WTC11 (cell line): Measurements from ENCODE around the gene BRCC3. TPM values are rescaled to one million over a fixed set of nuclear protein-coding genes. Genes with fewer than 3 reads are reported as not detected.
"Not testable (repeated sequence)": the region's sequence is repeated elsewhere in the genome, so short reads cannot be mapped to it uniquely, and the experiment has no call there.

ENCODE experiments used
- ATAC-seq: fragments of 200-7000 bp; cut with Tn5 transposase; 2 replicates; pipeline ENCODE4 v1.10.0; 2021; ENCODE audit warnings: mild to moderate bottlenecking, moderate library complexity
- CTCF ChIA-PET: fragments of 300-600 bp; sonication (Branson Sonifier 250); formaldehyde crosslinking; loops from one replicate; lab custom pipeline; 2021; ENCODE audit warnings: antibody characterized with exemption; lab: Charles Lee
- POLR2A ChIA-PET: fragments of 350-600 bp; sonication (Branson Sonifier 250); formaldehyde crosslinking; loops from one replicate; lab custom pipeline; 2021; ENCODE audit warnings: antibody characterized with exemption; lab: Charles Lee
- DNase-seq: peaks from one replicate; pipeline ENCODE4 v3.0.0; 2021; ENCODE audit warnings: low spot score
- H3K27ac Mint-ChIP-seq: 2 replicates; pipeline ENCODE4 v1.8.0; 2021; ENCODE audit warnings: mixed read lengths
- H3K27me3 Mint-ChIP-seq: 2 replicates; pipeline ENCODE4 v1.8.0; 2021; ENCODE audit warnings: low read depth, mild to moderate bottlenecking, moderate library complexity, mixed read lengths
- H3K36me3 Mint-ChIP-seq: 2 replicates; pipeline ENCODE4 v1.8.0; 2021; ENCODE audit warnings: mixed read lengths
- H3K4me1 Mint-ChIP-seq: 2 replicates; pipeline ENCODE4 v1.8.0; 2022; ENCODE audit warnings: mixed read lengths
- H3K4me3 Mint-ChIP-seq: 2 replicates; pipeline ENCODE4 v1.8.0; 2021; ENCODE audit warnings: mild to moderate bottlenecking, moderate library complexity, mixed read lengths
- H3K9me3 Mint-ChIP-seq: 2 replicates; pipeline ENCODE4 v1.8.0; 2021; ENCODE audit warnings: mixed read lengths
- ARID4B ChIP-seq: sonication (generic); formaldehyde crosslinking; IDR thresholded peaks from 2 replicates; pipeline ENCODE4 v1.8.0; 2023; ENCODE audit warnings: missing genetic modification reagents, mild to moderate bottlenecking, borderline replicate concordance
- ATF3 ChIP-seq: sonication (generic); formaldehyde crosslinking; conservative IDR thresholded peaks from 2 replicates; pipeline ENCODE4 v1.8.1; 2022; ENCODE audit warnings: mild to moderate bottlenecking, missing genetic modification reagents
- EMX1 ChIP-seq: fragments of 250-450 bp; sonication (Bioruptor Pico); IDR thresholded peaks from 2 replicates; pipeline ENCODE4 v1.8.0; 2021; ENCODE audit warnings: mild to moderate bottlenecking
- FOXP4 ChIP-seq: sonication (generic); formaldehyde crosslinking; IDR thresholded peaks from 2 replicates; pipeline ENCODE4 v1.8.0; 2022; ENCODE audit warnings: mild to moderate bottlenecking, missing genetic modification reagents
- GTF2I ChIP-seq: fragments of 250-450 bp; sonication (Bioruptor Pico); conservative IDR thresholded peaks from 2 replicates; pipeline ENCODE4 v1.4.0; 2021; ENCODE audit warnings: mild to moderate bottlenecking
- JUN ChIP-seq: sonication (generic); formaldehyde crosslinking; IDR thresholded peaks from 2 replicates; pipeline ENCODE4 v1.8.0; 2023; ENCODE audit warnings: mild to moderate bottlenecking, missing genetic modification reagents
- MAX ChIP-seq: sonication (generic); formaldehyde crosslinking; IDR thresholded peaks from 2 replicates; pipeline ENCODE4 v1.8.0; 2022; ENCODE audit warnings: mild to moderate bottlenecking, missing genetic modification reagents
- NFATC4 ChIP-seq: fragments of 250-450 bp; sonication (Bioruptor Pico); IDR thresholded peaks from 2 replicates; pipeline ENCODE4 v1.9.0; 2021; ENCODE audit warnings: mild to moderate bottlenecking
- NFYB ChIP-seq: sonication (generic); formaldehyde crosslinking; conservative IDR thresholded peaks from 2 replicates; pipeline ENCODE4 v1.8.0; 2022; ENCODE audit warnings: low read depth, missing genetic modification reagents
- NR3C1 ChIP-seq: sonication (generic); formaldehyde crosslinking; conservative IDR thresholded peaks from 2 replicates; pipeline ENCODE4 v1.8.1; 2023; ENCODE audit warnings: low read depth, mild to moderate bottlenecking, missing genetic modification reagents
- TEAD1 ChIP-seq: sonication (generic); formaldehyde crosslinking; IDR thresholded peaks from 2 replicates; pipeline ENCODE4 v1.8.0; 2022; ENCODE audit warnings: mild to moderate bottlenecking, missing genetic modification reagents
- ZNF121 ChIP-seq: sonication (generic); formaldehyde crosslinking; IDR thresholded peaks from 2 replicates; pipeline ENCODE4 v1.8.0; 2023; ENCODE audit warnings: missing genetic modification reagents
- total RNA-seq: library from RNA; stranded (reverse); gene quantifications from 3 replicates; pipeline ENCODE4 v1.2.3, GENCODE V29; 2021
- TF ChIP-seq, protein P1 (sequence below): sonication (generic); formaldehyde crosslinking; IDR thresholded peaks from 2 replicates; pipeline ENCODE4 v1.8.0; 2022; ENCODE audit warnings: mild to moderate bottlenecking, missing genetic modification reagents
- TF ChIP-seq, protein P2 (sequence below): sonication (generic); formaldehyde crosslinking; IDR thresholded peaks from 2 replicates; pipeline ENCODE4 v1.8.1; 2023; ENCODE audit warnings: mild to moderate bottlenecking, moderate library complexity, missing genetic modification reagents
- TF ChIP-seq, protein P3 (sequence below): fragments of 250-450 bp; sonication (Bioruptor Pico); IDR thresholded peaks from 2 replicates; pipeline ENCODE4 v1.9.0; 2021; ENCODE audit warnings: mild to moderate bottlenecking

The BRCC3 gene
- total RNA-seq, 1 experiment from 2014 or later = 19.6 TPM

- ChIA-PET CTCF (no interaction called here), POLR2A (no interaction called here)
- Mint-ChIP-seq H3K9me3 (0 out of 2 replicates have a peak, but pooled peaks cover under 1% of the 10 kb centered on the region), H3K4me3 (no peak overlapping the region), H3K27ac (no peak overlapping the region), H3K4me1 (peaks cover 2% of the 10 kb centered on the region; the same call in 1 of the 2 replicates), H3K36me3 (no peaks in the 10 kb centered on the region), H3K27me3 (no peaks in the 10 kb centered on the region)
- no peak for ATAC-seq
- no peak for DNase-seq
- TF ChIP-seq NFYB (CRISPR knock-in tag) (no peak), GTF2I (CRISPR knock-in tag) (no peak), NR3C1 (CRISPR knock-in tag) (no peak), EMX1 (CRISPR knock-in tag) (no peak), ARID4B (no peak), NFATC4 (no peak), MAX (CRISPR knock-in tag) (no peak), FOXP4 (CRISPR knock-in tag) (no peak), ZNF121 (no peak), TEAD1 (CRISPR knock-in tag) (no peak), JUN (CRISPR knock-in tag) (no peak), ATF3 (no peak)
- TF ChIP-seq, protein P1, sequence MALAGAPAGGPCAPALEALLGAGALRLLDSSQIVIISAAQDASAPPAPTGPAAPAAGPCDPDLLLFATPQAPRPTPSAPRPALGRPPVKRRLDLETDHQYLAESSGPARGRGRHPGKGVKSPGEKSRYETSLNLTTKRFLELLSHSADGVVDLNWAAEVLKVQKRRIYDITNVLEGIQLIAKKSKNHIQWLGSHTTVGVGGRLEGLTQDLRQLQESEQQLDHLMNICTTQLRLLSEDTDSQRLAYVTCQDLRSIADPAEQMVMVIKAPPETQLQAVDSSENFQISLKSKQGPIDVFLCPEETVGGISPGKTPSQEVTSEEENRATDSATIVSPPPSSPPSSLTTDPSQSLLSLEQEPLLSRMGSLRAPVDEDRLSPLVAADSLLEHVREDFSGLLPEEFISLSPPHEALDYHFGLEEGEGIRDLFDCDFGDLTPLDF = no peak
- TF ChIP-seq, protein P2, sequence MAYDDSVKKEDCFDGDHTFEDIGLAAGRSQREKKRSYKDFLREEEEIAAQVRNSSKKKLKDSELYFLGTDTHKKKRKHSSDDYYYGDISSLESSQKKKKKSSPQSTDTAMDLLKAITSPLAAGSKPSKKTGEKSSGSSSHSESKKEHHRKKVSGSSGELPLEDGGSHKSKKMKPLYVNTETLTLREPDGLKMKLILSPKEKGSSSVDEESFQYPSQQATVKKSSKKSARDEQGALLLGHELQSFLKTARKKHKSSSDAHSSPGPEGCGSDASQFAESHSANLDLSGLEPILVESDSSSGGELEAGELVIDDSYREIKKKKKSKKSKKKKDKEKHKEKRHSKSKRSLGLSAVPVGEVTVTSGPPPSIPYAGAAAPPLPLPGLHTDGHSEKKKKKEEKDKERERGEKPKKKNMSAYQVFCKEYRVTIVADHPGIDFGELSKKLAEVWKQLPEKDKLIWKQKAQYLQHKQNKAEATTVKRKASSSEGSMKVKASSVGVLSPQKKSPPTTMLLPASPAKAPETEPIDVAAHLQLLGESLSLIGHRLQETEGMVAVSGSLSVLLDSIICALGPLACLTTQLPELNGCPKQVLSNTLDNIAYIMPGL (CRISPR knock-in tag) = no peak
- TF ChIP-seq, protein P3, sequence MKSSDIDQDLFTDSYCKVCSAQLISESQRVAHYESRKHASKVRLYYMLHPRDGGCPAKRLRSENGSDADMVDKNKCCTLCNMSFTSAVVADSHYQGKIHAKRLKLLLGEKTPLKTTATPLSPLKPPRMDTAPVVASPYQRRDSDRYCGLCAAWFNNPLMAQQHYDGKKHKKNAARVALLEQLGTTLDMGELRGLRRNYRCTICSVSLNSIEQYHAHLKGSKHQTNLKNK (CRISPR knock-in tag) = no peak
These were observed 73.6 kb downstream of the BRCC3 start for GRCh38 chrX:155144926-155145325.

DNA sequence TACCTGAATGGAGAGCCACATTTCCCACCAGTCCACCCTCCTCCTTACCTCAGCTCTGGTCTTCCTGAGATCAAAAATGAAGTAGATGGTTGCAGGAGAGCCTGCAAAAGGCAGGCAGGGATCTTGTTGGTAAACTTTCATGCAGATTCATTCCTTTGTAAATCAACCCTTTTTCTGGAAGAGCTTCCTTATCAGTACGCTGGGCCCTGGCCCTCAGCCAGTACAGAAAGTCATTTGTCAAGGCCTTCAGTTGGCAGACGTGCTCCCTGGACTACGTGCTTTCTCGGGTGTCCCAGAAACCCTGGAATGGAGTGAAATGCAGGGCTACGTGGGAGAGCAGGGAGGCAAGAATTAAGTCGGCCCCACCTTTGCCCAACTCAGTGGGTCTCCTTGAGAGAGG, 76.3 kb downstream of the BRCC3 start:
- H3K27ac Mint-ChIP-seq, H3K4me1 Mint-ChIP-seq, POLR2A ChIA-PET, ATAC-seq, H3K4me3 Mint-ChIP-seq, DNase-seq, CTCF ChIA-PET, H3K36me3 Mint-ChIP-seq, H3K27me3 Mint-ChIP-seq: not testable (repeated sequence)
- peaks cover 28% of the 10 kb centered on the region for H3K9me3 Mint-ChIP-seq

DNA sequence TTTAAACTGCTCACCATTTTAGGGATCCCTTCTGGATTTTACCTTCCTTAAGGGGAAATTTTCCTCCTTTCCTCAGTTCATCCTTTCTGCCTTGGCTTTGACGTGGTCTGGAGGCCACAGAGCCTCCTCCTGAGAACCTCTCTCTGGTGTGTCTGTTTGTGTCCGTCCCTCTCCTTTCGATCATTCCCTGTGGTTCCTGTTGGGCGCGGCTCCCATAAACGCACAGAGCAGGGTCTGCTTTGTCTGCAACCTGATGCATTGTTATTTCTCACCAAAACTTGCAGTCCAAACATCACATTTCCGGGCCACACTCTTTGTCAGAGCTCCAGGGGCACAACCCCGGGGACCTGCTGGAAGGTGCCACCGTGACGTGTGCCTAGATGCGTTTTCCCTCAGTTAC, 76.9 kb downstream of the BRCC3 start:
- CTCF ChIA-PET = interaction anchor here (0.5 to 1.6 kb wide), 11 partner anchors 8 to 230 kb away, joined by 3 to 19 read pairs (median 3); partner anchors contain the start of gene VBP1
- H3K27ac Mint-ChIP-seq, ATAC-seq, POLR2A ChIA-PET, H3K27me3 Mint-ChIP-seq, H3K4me1 Mint-ChIP-seq, H3K36me3 Mint-ChIP-seq, H3K4me3 Mint-ChIP-seq, DNase-seq: not testable (repeated sequence)
- H3K9me3 Mint-ChIP-seq = peaks cover 33% of the 10 kb centered on the region
